ENCODE data around the gene BICC1. TPM values are rescaled to one million over a fixed set of nuclear protein-coding genes. Genes with fewer than 3 reads are reported as not detected.

The BICC1 gene
- total and polyA plus RNA-seq, 2 of the 4 experiments (the other 2 are of a cell fraction) = 5.7 to 42.5 TPM

GRCh38 chr10:58806970-58807628, 294.4 kb downstream of the BICC1 start:
- BruUV-seq (replicated peaks) = no TSS peak

More at GRCh38 chr10:58806970-58807628, 294.4 kb downstream of the BICC1 start:
- Histone ChIP-seq H2AFZ (replicated peaks; ENCODE audit: low read length, poor library complexity) (no peak overlapping the region), H3K56ac (ENCODE audit: extremely low read depth, insufficient read depth, low read length) (no peak overlapping the region), H2BK120ac (ENCODE audit: low read depth, low read length) (no peak overlapping the region), H3K9ac (ENCODE audit: low read depth, low read length) (no peak overlapping the region), H4K8ac (ENCODE audit: low read depth in 2 of 2, low read length in 2 of 2) (no peak overlapping the region), H3K23ac (ENCODE audit: low read depth, low read length) (no peak overlapping the region), H4K5ac (ENCODE audit: low read depth, low read length) (no peak overlapping the region), H2AK5ac (ENCODE audit: low read depth, low read length) (no peak overlapping the region), H3K27me3 (ENCODE audit: control insufficient read depth, insufficient read depth, low read length) (no peaks in the 10 kb centered on the region), H2BK15ac (ENCODE audit: low read depth, low read length) (no peak overlapping the region), H2BK5ac (ENCODE audit: low read depth, low read length, poor library complexity, severe bottlenecking) (no peak overlapping the region), H3K14ac (replicated peaks; ENCODE audit: low read depth, low read length) (no peak overlapping the region), H3K4ac (ENCODE audit: low read depth, low read length) (no peak overlapping the region), H3K18ac (ENCODE audit: low read depth, low read length) (no peak overlapping the region), H3K9me3 (ENCODE audit: control insufficient read depth, insufficient read depth, low read length) (no peaks in the 10 kb centered on the region), H3K4me1 (ENCODE audit: control insufficient read depth, insufficient read depth, low read length) (peaks cover 3% of the 10 kb centered on the region; the same call in 1 of the 2 replicates), H4K91ac (ENCODE audit: insufficient read depth, low read depth, low read length) (no peak overlapping the region), H3K4me3 (ENCODE audit: insufficient read depth, low read depth, low read length) (no peak overlapping the region), H2BK20ac (ENCODE audit: low read depth, low read length) (no peak overlapping the region), H2AK9ac (replicated peaks; ENCODE audit: low read depth, low read length, poor library complexity) (no peak overlapping the region), H4K20me1 (ENCODE audit: insufficient read depth, low read length) (no peaks in the 10 kb centered on the region), H3K9me1 (ENCODE audit: insufficient read depth, low read length) (peaks cover 6% of the 10 kb centered on the region; the same call in 1 of the 2 replicates), H3K27ac (ENCODE audit: insufficient read depth, low read length) (no peak overlapping the region), H3K79me1 (ENCODE audit: low read depth in 1 of 2, low read length in 2 of 2) (no peaks in the 10 kb centered on the region), H3K4me2 (ENCODE audit: low read depth, low read length) (no peak overlapping the region), H3K36me3 (ENCODE audit: control insufficient read depth, insufficient read depth, low read length) (peaks cover 26% of the 10 kb centered on the region)
- intact Hi-C loops (cut with micrococcal nuclease) = no loop called here
- DNase-seq (no peak), ATAC-seq (ENCODE audit: low read depth) (no peak)
- dilution Hi-C loops (cut with HindIII; ENCODE audit: low sequenced_read_pairs, unreplicated experiment) = no loop called here
- TF ChIP-seq RFX5 (IDR thresholded peaks at IDR 0.05; ENCODE audit: low read depth, low read length) (no peak), MXI1 (IDR thresholded peaks at IDR 0.05; ENCODE audit: borderline replicate concordance, low read depth, low read length) (no peak), CHD1 (IDR thresholded peaks at IDR 0.05; ENCODE audit: low read depth, low read length) (no peak), RCOR1 (IDR thresholded peaks at IDR 0.05; ENCODE audit: insufficient replicate concordance, low read length) (no peak), CEBPB (IDR thresholded peaks at IDR 0.05; ENCODE audit: low read depth, low read length) (no peak), SMC3 (IDR thresholded peaks at IDR 0.05; ENCODE audit: low read depth, low read length) (no peak), BHLHE40 (IDR thresholded peaks at IDR 0.05; ENCODE audit: low read depth, low read length) (no peak), RAD21 (IDR thresholded peaks at IDR 0.05; ENCODE audit: low read length) (no peak), FOS (IDR thresholded peaks at IDR 0.05; ENCODE audit: low read depth, low read length) (no peak), MAFK (IDR thresholded peaks at IDR 0.05; ENCODE audit: low read depth, low read length) (no peak), ELK1 (IDR thresholded peaks at IDR 0.05; ENCODE audit: borderline replicate concordance, low read depth, low read length) (no peak), POLR2A (IDR thresholded peaks at IDR 0.05; ENCODE audit: low read depth, low read length) (no peak), USF2 (IDR thresholded peaks at IDR 0.05; ENCODE audit: low read depth, low read length) (no peak), NFE2L2 (IDR thresholded peaks at IDR 0.05; ENCODE audit: low read depth, low read length) (no peak), MAZ (IDR thresholded peaks at IDR 0.05; ENCODE audit: borderline replicate concordance, low read depth, low read length) (no peak)
- TF ChIP-seq, protein P1, sequence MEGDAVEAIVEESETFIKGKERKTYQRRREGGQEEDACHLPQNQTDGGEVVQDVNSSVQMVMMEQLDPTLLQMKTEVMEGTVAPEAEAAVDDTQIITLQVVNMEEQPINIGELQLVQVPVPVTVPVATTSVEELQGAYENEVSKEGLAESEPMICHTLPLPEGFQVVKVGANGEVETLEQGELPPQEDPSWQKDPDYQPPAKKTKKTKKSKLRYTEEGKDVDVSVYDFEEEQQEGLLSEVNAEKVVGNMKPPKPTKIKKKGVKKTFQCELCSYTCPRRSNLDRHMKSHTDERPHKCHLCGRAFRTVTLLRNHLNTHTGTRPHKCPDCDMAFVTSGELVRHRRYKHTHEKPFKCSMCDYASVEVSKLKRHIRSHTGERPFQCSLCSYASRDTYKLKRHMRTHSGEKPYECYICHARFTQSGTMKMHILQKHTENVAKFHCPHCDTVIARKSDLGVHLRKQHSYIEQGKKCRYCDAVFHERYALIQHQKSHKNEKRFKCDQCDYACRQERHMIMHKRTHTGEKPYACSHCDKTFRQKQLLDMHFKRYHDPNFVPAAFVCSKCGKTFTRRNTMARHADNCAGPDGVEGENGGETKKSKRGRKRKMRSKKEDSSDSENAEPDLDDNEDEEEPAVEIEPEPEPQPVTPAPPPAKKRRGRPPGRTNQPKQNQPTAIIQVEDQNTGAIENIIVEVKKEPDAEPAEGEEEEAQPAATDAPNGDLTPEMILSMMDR (conservative IDR thresholded peaks at IDR 0.05; ENCODE audit: low read depth, low read length) = no peak
- ChIA-PET POLR2A (ENCODE audit: unreplicated experiment) (no interaction called here), CTCF (no interaction called here)
- WGBS, 2 experiments (ENCODE audit: extremely low coverage in 2 of 2, insufficient read length in 1 of 2) = 100% methylated on average over 1 of the region's 4 CpGs; no CpG with 5 or more reads in 1 of the 2 experiments
- in situ Hi-C loops (cut with MboI; ENCODE audit: low sequenced_read_pairs) = no loop called here

All from IMR-90 (cell line).